ENCODE data around the gene TARBP1. TPM values are rescaled to one million over a fixed set of nuclear protein-coding genes. Genes with fewer than 3 reads are reported as not detected.

The TARBP1 gene
- total and polyA plus RNA-seq, 2 of the 13 experiments (the other 11 are each of a cell fraction or from before 2014, with no cell fraction given): 37.7 to 67.0 TPM

- TF ChIP-seq TIGD3 (CRISPR knock-in tag; IDR thresholded peaks at IDR 0.05; ENCODE audit: borderline replicate concordance): no peak
- TF ChIP-seq ZIK1 (CRISPR knock-in tag; IDR thresholded peaks at IDR 0.05; ENCODE audit: borderline replicate concordance, low read depth): no peak
- no peak for TF ChIP-seq DDIT3 (CRISPR knock-in tag; IDR thresholded peaks at IDR 0.05)
- TF ChIP-seq BHLHE40 (IDR thresholded peaks at IDR 0.05; ENCODE audit: low read length): no peak
- TF ChIP-seq ZBTB10 (CRISPR knock-in tag; IDR thresholded peaks at IDR 0.05; ENCODE audit: borderline replicate concordance): no peak
- TF ChIP-seq CHD4 (IDR thresholded peaks at IDR 0.05; ENCODE audit: borderline replicate concordance, low read length): no peak
- TF ChIP-seq KAT8 (CRISPR knock-in tag; IDR thresholded peaks at IDR 0.05): peak; percentile 54; the same call in 1 of the 2 replicates
- no peak for TF ChIP-seq ETV6 (CRISPR knock-in tag; conservative IDR thresholded peaks at IDR 0.05)
- TF ChIP-seq GMEB2 (CRISPR knock-in tag; IDR thresholded peaks at IDR 0.05; ENCODE audit: low read depth): no peak
- 0 out of 2 replicates have a peak, but pooled peaks have one; percentile 38 for TF ChIP-seq MXD4 (CRISPR knock-in tag; IDR thresholded peaks at IDR 0.05)
- 0 out of 2 replicates have a peak, but pooled peaks have one; percentile 45 for TF ChIP-seq KDM5A (IDR thresholded peaks at IDR 0.05; ENCODE audit: borderline replicate concordance, low read length)
- no peak for TF ChIP-seq ZNF230 (CRISPR knock-in tag; IDR thresholded peaks at IDR 0.05)
- no peak for TF ChIP-seq KDM5B (CRISPR knock-in tag; IDR thresholded peaks at IDR 0.05; ENCODE audit: borderline replicate concordance)
- TF ChIP-seq CENPT (CRISPR knock-in tag; IDR thresholded peaks at IDR 0.05; ENCODE audit: low read depth): no peak
- TF ChIP-seq CBX1 (IDR thresholded peaks at IDR 0.05; ENCODE audit: low read depth): no peak
- TF ChIP-seq KLF13 (CRISPR knock-in tag; IDR thresholded peaks at IDR 0.05): no peak
- TF ChIP-seq ZFP37 (CRISPR knock-in tag; IDR thresholded peaks at IDR 0.05; ENCODE audit: borderline replicate concordance): no peak
- no peak for TF ChIP-seq CERS6 (CRISPR knock-in tag; IDR thresholded peaks at IDR 0.05)
- peak; percentile 54; the same call in 1 of the 2 replicates for TF ChIP-seq MIER3 (CRISPR knock-in tag; IDR thresholded peaks at IDR 0.05; ENCODE audit: borderline replicate concordance)
- TF ChIP-seq RAD21 (CRISPR knock-in tag; IDR thresholded peaks at IDR 0.05): peak; percentile 76
- no peak for TF ChIP-seq MAFF (IDR thresholded peaks at IDR 0.05; ENCODE audit: low read depth, low read length)
- no peak for TF ChIP-seq ZNF660 (CRISPR knock-in tag; IDR thresholded peaks at IDR 0.05; ENCODE audit: borderline replicate concordance, low read depth)
- no peak for TF ChIP-seq FLYWCH1 (CRISPR knock-in tag; IDR thresholded peaks at IDR 0.05)
Measured at GRCh38 chr1:234486858-234487840, 8.2 kb upstream of the TARBP1 start (continued).
